Measurements from ENCODE around the gene MAST2. TPM values are rescaled to one million over a fixed set of nuclear protein-coding genes. Genes with fewer than 3 reads are reported as not detected.
"Not testable (repeated sequence)": the region's sequence is repeated elsewhere in the genome, so short reads cannot be mapped to it uniquely, and the experiment has no call there.

Gene MAST2
- total RNA-seq, 2 donors from 2014 or later: 44.5 to 52.1 TPM

- H3K9me3 ChIP-seq: no peaks in the 10 kb centered on the region
- H3K36me3 ChIP-seq: no peaks in the 10 kb centered on the region
- no peak overlapping the region for H3K4me3 ChIP-seq
- peak overlapping the region; percentile 22 to 61 for H3K27ac ChIP-seq
- no peak for DNase-seq (ENCODE audit: low spot score)
- TF ChIP-seq, protein P1, sequence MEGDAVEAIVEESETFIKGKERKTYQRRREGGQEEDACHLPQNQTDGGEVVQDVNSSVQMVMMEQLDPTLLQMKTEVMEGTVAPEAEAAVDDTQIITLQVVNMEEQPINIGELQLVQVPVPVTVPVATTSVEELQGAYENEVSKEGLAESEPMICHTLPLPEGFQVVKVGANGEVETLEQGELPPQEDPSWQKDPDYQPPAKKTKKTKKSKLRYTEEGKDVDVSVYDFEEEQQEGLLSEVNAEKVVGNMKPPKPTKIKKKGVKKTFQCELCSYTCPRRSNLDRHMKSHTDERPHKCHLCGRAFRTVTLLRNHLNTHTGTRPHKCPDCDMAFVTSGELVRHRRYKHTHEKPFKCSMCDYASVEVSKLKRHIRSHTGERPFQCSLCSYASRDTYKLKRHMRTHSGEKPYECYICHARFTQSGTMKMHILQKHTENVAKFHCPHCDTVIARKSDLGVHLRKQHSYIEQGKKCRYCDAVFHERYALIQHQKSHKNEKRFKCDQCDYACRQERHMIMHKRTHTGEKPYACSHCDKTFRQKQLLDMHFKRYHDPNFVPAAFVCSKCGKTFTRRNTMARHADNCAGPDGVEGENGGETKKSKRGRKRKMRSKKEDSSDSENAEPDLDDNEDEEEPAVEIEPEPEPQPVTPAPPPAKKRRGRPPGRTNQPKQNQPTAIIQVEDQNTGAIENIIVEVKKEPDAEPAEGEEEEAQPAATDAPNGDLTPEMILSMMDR (IDR thresholded peaks at IDR 0.05): no peak
- no peaks in the 10 kb centered on the region for H3K27me3 ChIP-seq
- H3K4me1 ChIP-seq: peaks cover 0 to 41% of the 10 kb centered on the region in 2 donors
These were observed 119.0 kb downstream of the MAST2 start for GRCh38 chr1:45922374-45922773.

DNA sequence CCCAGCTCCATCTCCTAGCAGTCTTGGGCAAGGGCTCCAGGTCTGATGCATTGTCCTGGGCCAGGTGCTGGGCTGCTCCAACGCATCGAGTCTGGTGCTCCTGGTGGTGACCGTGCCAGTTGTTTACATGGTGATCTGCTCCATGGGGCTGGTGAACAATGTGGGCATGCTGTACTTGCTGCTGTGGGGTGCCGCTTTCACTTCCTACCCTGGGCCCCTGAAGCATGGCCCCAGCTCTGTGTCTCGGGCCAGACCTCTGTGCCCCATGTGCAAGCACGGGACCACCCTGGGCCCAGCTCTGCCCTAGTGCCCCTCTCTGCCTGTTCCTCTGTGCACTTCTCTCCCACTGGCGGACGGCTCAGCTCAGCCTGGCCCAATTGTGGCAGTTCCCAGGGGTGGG is 119.4 kb downstream of the MAST2 start:
- H3K36me3 ChIP-seq: no peaks in the 10 kb centered on the region
- H3K27me3 ChIP-seq: no peaks in the 10 kb centered on the region
- peaks cover 0 to 41% of the 10 kb centered on the region in 2 donors for H3K4me1 ChIP-seq
- no peak overlapping the region for H3K4me3 ChIP-seq
- H3K9me3 ChIP-seq: no peaks in the 10 kb centered on the region
- peak overlapping the region; percentile 22 to 61 for H3K27ac ChIP-seq
- TF ChIP-seq, protein P1 (IDR thresholded peaks at IDR 0.05): no peak
- DNase-seq (ENCODE audit: low spot score): no peak

- TF ChIP-seq, protein P1 (IDR thresholded peaks at IDR 0.05): no peak
- H3K36me3 ChIP-seq: no peaks in the 10 kb centered on the region
- no peaks in the 10 kb centered on the region for H3K27me3 ChIP-seq
- H3K4me3 ChIP-seq: no peak overlapping the region
- H3K27ac ChIP-seq: peak overlapping the region; percentile 22 to 61
- peaks cover 0 to 41% of the 10 kb centered on the region in 2 donors for H3K4me1 ChIP-seq
- no peak for DNase-seq (ENCODE audit: low spot score)
- no peaks in the 10 kb centered on the region for H3K9me3 ChIP-seq
These were observed 119.9 kb downstream of the MAST2 start for GRCh38 chr1:45923343-45923742.

GRCh38 chr1:45924736-45925135 is 121.3 kb downstream of the MAST2 start:
- DNase-seq (ENCODE audit: low spot score): no peak
- Histone ChIP-seq H3K4me1 (peaks cover 0 to 52% of the 10 kb centered on the region in 2 donors), H3K27ac (no peak overlapping the region), H3K9me3 (no peaks in the 10 kb centered on the region), H3K4me3 (no peak overlapping the region), H3K36me3 (no peaks in the 10 kb centered on the region), H3K27me3 (no peaks in the 10 kb centered on the region)
- TF ChIP-seq, protein P1 (IDR thresholded peaks at IDR 0.05): no peak

- TF ChIP-seq, protein P1 (IDR thresholded peaks at IDR 0.05): no peak
- Histone ChIP-seq H3K4me1 (peaks cover 0 to 61% of the 10 kb centered on the region in 2 donors), H3K36me3 (no peaks in the 10 kb centered on the region), H3K4me3 (no peak overlapping the region), H3K27me3 (no peaks in the 10 kb centered on the region), H3K27ac (no peak overlapping the region), H3K9me3 (no peaks in the 10 kb centered on the region)
- no peak for DNase-seq (ENCODE audit: low spot score)
These were observed 122.4 kb downstream of the MAST2 start for GRCh38 chr1:45925728-45926287.

DNA sequence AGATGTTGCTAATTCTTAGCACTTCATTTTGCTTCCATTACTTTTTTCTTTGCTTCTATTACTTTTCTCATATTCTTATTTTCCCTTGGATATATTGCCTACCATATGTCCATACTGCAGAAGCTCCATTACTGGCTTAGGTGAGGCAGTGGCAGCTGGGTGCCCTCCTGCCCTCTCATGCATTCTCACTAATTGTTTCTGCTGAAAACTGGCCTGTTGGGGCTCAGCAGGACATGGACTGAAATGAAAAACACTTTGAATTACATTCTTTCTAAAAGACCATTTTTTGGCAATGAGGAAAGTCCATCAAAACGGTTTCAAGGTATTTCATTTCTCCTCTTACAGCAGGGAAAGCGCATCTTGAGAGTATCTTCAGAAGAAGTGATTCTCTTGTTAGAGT is 122.9 kb downstream of the MAST2 start:
- Histone ChIP-seq H3K9me3 (no peaks in the 10 kb centered on the region), H3K27me3 (no peaks in the 10 kb centered on the region), H3K36me3 (no peaks in the 10 kb centered on the region), H3K27ac (no peak overlapping the region), H3K4me3 (no peak overlapping the region), H3K4me1 (peaks cover 0 to 62% of the 10 kb centered on the region in 2 donors)
- TF ChIP-seq, protein P1 (IDR thresholded peaks at IDR 0.05): no peak
- DNase-seq (ENCODE audit: low spot score): no peak

DNA sequence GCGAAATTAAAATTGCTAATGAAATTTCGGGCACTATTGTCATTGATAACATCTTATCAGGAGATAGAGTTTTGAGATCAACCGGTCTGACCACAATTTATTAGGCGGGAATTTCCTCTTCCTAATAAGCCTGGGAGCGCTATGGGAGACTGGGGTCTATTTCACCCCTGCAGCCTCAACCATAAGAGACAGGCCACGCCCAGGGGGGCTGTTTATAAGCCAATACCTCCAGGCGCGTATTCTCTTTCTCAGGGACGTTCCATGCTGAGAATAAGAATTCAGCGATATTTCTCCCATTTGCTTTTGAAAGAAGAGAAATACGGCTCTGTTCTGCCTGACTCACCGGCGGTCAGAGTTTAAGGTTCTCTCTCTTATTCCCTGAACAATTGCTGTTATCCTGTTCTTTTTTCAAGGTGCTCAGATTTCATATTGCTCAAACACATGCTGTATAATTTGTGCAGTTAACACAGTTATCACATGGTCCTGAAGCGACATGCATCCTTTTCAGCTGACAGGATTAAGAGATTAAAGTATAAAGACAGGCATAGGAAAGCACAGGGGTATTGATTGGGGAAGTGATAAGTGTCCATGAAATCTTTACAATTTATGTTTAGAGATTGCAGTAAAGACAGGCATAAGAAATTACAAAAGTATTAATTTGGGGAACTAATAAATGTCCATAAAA is 124.0 kb downstream of the MAST2 start:
- H3K27me3 ChIP-seq; DNase-seq (ENCODE audit: low spot score); H3K4me3 ChIP-seq; H3K27ac ChIP-seq; H3K36me3 ChIP-seq; H3K9me3 ChIP-seq: not testable (repeated sequence)
- peaks cover 0 to 52% of the 10 kb centered on the region in 2 donors for H3K4me1 ChIP-seq

All from right atrium auricular region (tissue), 2 donors.